ENCODE data around the gene SMAD5.

- TF ChIP-seq CTCF (CRISPR knock-in tag; IDR thresholded peaks at IDR 0.05): no peak; the same call in 1 of the 2 replicates
- TF ChIP-seq ELF1 (CRISPR knock-in tag; IDR thresholded peaks at IDR 0.05): no peak
- TF ChIP-seq BRCA1 (CRISPR knock-in tag; IDR thresholded peaks at IDR 0.05): no peak
- no peak for TF ChIP-seq POLR2AphosphoS5 (IDR thresholded peaks at IDR 0.05; ENCODE audit: low read depth, low read length)
- no peak for TF ChIP-seq KAT7 (CRISPR knock-in tag; IDR thresholded peaks at IDR 0.05; ENCODE audit: borderline replicate concordance)
These were observed 59.4 kb downstream of the SMAD5 start for GRCh38 chr5:136192015-136192525.

Data from HepG2 (cell line).